Activated naive CD8-positive, alpha-beta T cell (primary cell): Measurements from ENCODE around the gene KLK8.
"Not testable (repeated sequence)": the region's sequence is repeated elsewhere in the genome, so short reads cannot be mapped to it uniquely, and the experiment has no call there.

Experiments
- H3K27ac Mint-ChIP-seq: one replicate; pipeline ENCODE4 v1.8.0; 2021; ENCODE audit warnings: mixed read lengths
- H3K27me3 Mint-ChIP-seq: one replicate; pipeline ENCODE4 v1.8.0; 2021; ENCODE audit warnings: mixed read lengths
- H3K36me3 Mint-ChIP-seq: one replicate; pipeline ENCODE4 v1.8.0; 2021; ENCODE audit warnings: mixed read lengths
- H3K4me1 Mint-ChIP-seq: one replicate; pipeline ENCODE4 v1.8.0; 2021; ENCODE audit warnings: low read depth, mixed read lengths
- H3K4me3 Mint-ChIP-seq: one replicate; pipeline ENCODE4 v1.8.0; 2021; ENCODE audit warnings: mild to moderate bottlenecking, mixed read lengths
- H3K9me3 Mint-ChIP-seq: one replicate; pipeline ENCODE4 v1.8.0; 2021; ENCODE audit warnings: low read depth, mixed read lengths

The KLK8 gene

GRCh38 chr19:50981587-50982146 is 19.7 kb downstream of the KLK8 start:
- H3K36me3 Mint-ChIP-seq: no peaks in the 10 kb centered on the region
- no peak overlapping the region for H3K27ac Mint-ChIP-seq
- H3K4me1 Mint-ChIP-seq: no peaks in the 10 kb centered on the region
- no peak overlapping the region for H3K4me3 Mint-ChIP-seq
- H3K27me3 Mint-ChIP-seq: peaks cover 27% of the 10 kb centered on the region
- H3K9me3 Mint-ChIP-seq: no peaks in the 10 kb centered on the region

- Mint-ChIP-seq H3K36me3 (no peaks in the 10 kb centered on the region), H3K27me3 (peaks cover 33% of the 10 kb centered on the region), H3K4me3 (no peak overlapping the region), H3K27ac (no peak overlapping the region), H3K4me1 (no peaks in the 10 kb centered on the region), H3K9me3 (no peaks in the 10 kb centered on the region)
Observed at GRCh38 chr19:50980208-50980607, 21.2 kb downstream of the KLK8 start.

- no peaks in the 10 kb centered on the region for H3K36me3 Mint-ChIP-seq
- no peaks in the 10 kb centered on the region for H3K9me3 Mint-ChIP-seq
Observed at GRCh38 chr19:50979758-50980157, 21.6 kb downstream of the KLK8 start.

GRCh38 chr19:50978772-50979390 is 22.5 kb downstream of the KLK8 start:
- no peak overlapping the region for H3K27ac Mint-ChIP-seq
- no peaks in the 10 kb centered on the region for H3K9me3 Mint-ChIP-seq
- no peaks in the 10 kb centered on the region for H3K4me1 Mint-ChIP-seq
- no peaks in the 10 kb centered on the region for H3K36me3 Mint-ChIP-seq
- peaks cover 33% of the 10 kb centered on the region for H3K27me3 Mint-ChIP-seq
- H3K4me3 Mint-ChIP-seq: no peak overlapping the region

More at GRCh38 chr19:50979758-50980157, 21.6 kb downstream of the KLK8 start:
- H3K4me3 Mint-ChIP-seq: no peak overlapping the region
- no peak overlapping the region for H3K27ac Mint-ChIP-seq
- H3K4me1 Mint-ChIP-seq: no peaks in the 10 kb centered on the region
- H3K27me3 Mint-ChIP-seq: peaks cover 30% of the 10 kb centered on the region

GRCh38 chr19:50977626-50978025 is 23.8 kb downstream of the KLK8 start:
- no peak overlapping the region for H3K27ac Mint-ChIP-seq
- no peaks in the 10 kb centered on the region for H3K9me3 Mint-ChIP-seq
- peaks cover 37% of the 10 kb centered on the region for H3K27me3 Mint-ChIP-seq
- no peak overlapping the region for H3K4me3 Mint-ChIP-seq
- H3K4me1 Mint-ChIP-seq: no peaks in the 10 kb centered on the region
- no peaks in the 10 kb centered on the region for H3K36me3 Mint-ChIP-seq

- H3K4me1 Mint-ChIP-seq: no peaks in the 10 kb centered on the region
- H3K4me3 Mint-ChIP-seq: no peak overlapping the region
- H3K27me3 Mint-ChIP-seq: peaks cover 32% of the 10 kb centered on the region
- H3K9me3 Mint-ChIP-seq: no peaks in the 10 kb centered on the region
- no peak overlapping the region for H3K27ac Mint-ChIP-seq
- no peaks in the 10 kb centered on the region for H3K36me3 Mint-ChIP-seq
Observed at GRCh38 chr19:50975766-50976165, 25.6 kb downstream of the KLK8 start.

GRCh38 chr19:50974702-50975556 is 26.5 kb downstream of the KLK8 start:
- H3K4me3 Mint-ChIP-seq: no peak overlapping the region
- H3K27me3 Mint-ChIP-seq: peaks cover 36% of the 10 kb centered on the region
- H3K27ac Mint-ChIP-seq: no peak overlapping the region
- no peaks in the 10 kb centered on the region for H3K9me3 Mint-ChIP-seq
- no peaks in the 10 kb centered on the region for H3K36me3 Mint-ChIP-seq
- H3K4me1 Mint-ChIP-seq: no peaks in the 10 kb centered on the region

GRCh38 chr19:50972795-50973376 is 28.5 kb downstream of the KLK8 start:
- no peak overlapping the region for H3K27ac Mint-ChIP-seq
- H3K9me3 Mint-ChIP-seq: no peaks in the 10 kb centered on the region
- no peaks in the 10 kb centered on the region for H3K36me3 Mint-ChIP-seq
- peaks cover 40% of the 10 kb centered on the region for H3K27me3 Mint-ChIP-seq
- H3K4me3 Mint-ChIP-seq: no peak overlapping the region
- no peaks in the 10 kb centered on the region for H3K4me1 Mint-ChIP-seq

- H3K4me1 Mint-ChIP-seq, H3K4me3 Mint-ChIP-seq, H3K9me3 Mint-ChIP-seq, H3K36me3 Mint-ChIP-seq, H3K27ac Mint-ChIP-seq: not testable (repeated sequence)
- H3K27me3 Mint-ChIP-seq: peaks cover 30% of the 10 kb centered on the region
Observed at GRCh38 chr19:50969810-50970209, 31.6 kb downstream of the KLK8 start.

GRCh38 chr19:50969413-50969760 is 32.0 kb downstream of the KLK8 start, which contains the start of gene KLK6:
Gene KLK6 (minus strand): TSS chr19:50969591. CDS start chr19:50968104, 1,487 bp downstream.
- Mint-ChIP-seq H3K4me3 (no peak within 1 kb of the TSS), H3K4me1 (no peaks in the 10 kb centered on the region), H3K9me3 (no peaks in the 10 kb centered on the region), H3K27me3 (peaks cover 29% of the 10 kb centered on the region), H3K36me3 (no peaks in the 10 kb centered on the region), H3K27ac (no peak within 1 kb of the TSS)

- no peaks in the 10 kb centered on the region for H3K4me1 Mint-ChIP-seq
- no peaks in the 10 kb centered on the region for H3K36me3 Mint-ChIP-seq
- no peak overlapping the region for H3K4me3 Mint-ChIP-seq
- H3K9me3 Mint-ChIP-seq: no peaks in the 10 kb centered on the region
- no peak overlapping the region for H3K27ac Mint-ChIP-seq
- peaks cover 27% of the 10 kb centered on the region for H3K27me3 Mint-ChIP-seq
Observed at GRCh38 chr19:50968716-50969412, 32.5 kb downstream of the KLK8 start.

- Mint-ChIP-seq H3K27ac (no peak overlapping the region), H3K4me3 (no peak overlapping the region), H3K27me3 (peaks cover 30% of the 10 kb centered on the region), H3K36me3 (no peaks in the 10 kb centered on the region), H3K9me3 (no peaks in the 10 kb centered on the region), H3K4me1 (no peaks in the 10 kb centered on the region)
Observed at GRCh38 chr19:50967929-50968715, 33.3 kb downstream of the KLK8 start.

- Mint-ChIP-seq H3K36me3 (no peaks in the 10 kb centered on the region), H3K4me3 (no peak overlapping the region), H3K4me1 (no peaks in the 10 kb centered on the region), H3K27ac (no peak overlapping the region), H3K9me3 (peaks cover 4% of the 10 kb centered on the region), H3K27me3 (peaks cover 22% of the 10 kb centered on the region)
Observed at GRCh38 chr19:50964266-50964665, 37.1 kb downstream of the KLK8 start.

- H3K27ac Mint-ChIP-seq: no peak overlapping the region
- H3K4me3 Mint-ChIP-seq: no peak overlapping the region
- H3K4me1 Mint-ChIP-seq: no peaks in the 10 kb centered on the region
- H3K9me3 Mint-ChIP-seq: peaks cover 4% of the 10 kb centered on the region
- peaks cover 27% of the 10 kb centered on the region for H3K27me3 Mint-ChIP-seq
- no peaks in the 10 kb centered on the region for H3K36me3 Mint-ChIP-seq
Observed at GRCh38 chr19:50963381-50963780, 38.0 kb downstream of the KLK8 start.
